Liver (tissue), 9 donors: Measurements from ENCODE around the gene UBA52. TPM values are rescaled to one million over a fixed set of nuclear protein-coding genes. Genes with fewer than 3 reads are reported as not detected.

ENCODE experiments used
- DNase-seq: peaks from one replicate; pipeline ENCODE4 v3.0.0-alpha.2; 2017; ENCODE audit warnings: low spot score
- H3K27ac ChIP-seq, 2 donors: one replicate each; pipeline ENCODE4 v1.7.0; 2013; ENCODE audit warnings: inconsistent platforms in 2 of 2, low read length in 2 of 2, control low read depth in 1 of 2, low read depth in 1 of 2, mild to moderate bottlenecking in 1 of 2
- H3K27me3 ChIP-seq, 4 donors: one replicate each; pipeline versions ENCODE4 v1.6.1 to v1.7.0; 2013; ENCODE audit warnings: low read length in 3 of 4, inconsistent platforms in 1 of 4, mild to moderate bottlenecking in 1 of 4, moderate library complexity in 1 of 4; ENCODE audit not compliant: control insufficient read depth in 4 of 4, insufficient read depth in 4 of 4
- H3K36me3 ChIP-seq, 4 donors: one replicate each; pipeline versions ENCODE4 v1.6.1 to v1.7.0; 2013; ENCODE audit warnings: low read length in 3 of 4, mild to moderate bottlenecking in 3 of 4, low read depth in 1 of 4, moderate library complexity in 1 of 4; ENCODE audit not compliant: control insufficient read depth in 4 of 4, insufficient read depth in 3 of 4
- H3K4me1 ChIP-seq, 4 donors: one replicate each; pipeline versions ENCODE4 v1.6.1 to v1.7.0; 2013; ENCODE audit warnings: low read length in 3 of 4, mild to moderate bottlenecking in 3 of 4, moderate library complexity in 1 of 4; ENCODE audit not compliant: control insufficient read depth in 4 of 4, insufficient read depth in 4 of 4
- H3K4me3 ChIP-seq, 3 donors: one replicate each; pipeline versions ENCODE4 v1.6.1 to v1.7.0; 2013; ENCODE audit warnings: low read length in 3 of 3, control low read depth in 1 of 3, low read depth in 1 of 3, mild to moderate bottlenecking in 1 of 3
- H3K9ac ChIP-seq, 2 donors: one replicate each; pipeline ENCODE4 v1.7.0; 2013; ENCODE audit warnings: low read length in 2 of 2, mild to moderate bottlenecking in 2 of 2, moderate library complexity in 2 of 2, control low read depth in 1 of 2, low read depth in 1 of 2
- H3K9me3 ChIP-seq, 4 donors: one replicate each; pipeline versions ENCODE4 v1.6.1 to v1.7.0; 2013; ENCODE audit warnings: low read length in 3 of 4; ENCODE audit not compliant: control insufficient read depth in 4 of 4
- ATF3 ChIP-seq: IDR thresholded peaks from 2 replicates; pipeline ENCODE4 v1.6.1; 2016; ENCODE audit warnings: antibody characterized with exemption
- CTCF ChIP-seq: fragments of 150-350 bp; IDR thresholded peaks from 2 replicates; pipeline ENCODE4 v1.5.1; 2017; ENCODE audit warnings: improper control_type of control experiment, low read depth, low read length; ENCODE audit not compliant: missing input control
- EGR1 ChIP-seq, 2 donors: IDR thresholded peaks; 2 replicates each; pipeline ENCODE4 v1.6.1; 2016 to 2018; ENCODE audit warnings: antibody characterized with exemption in 2 of 2, low read depth in 2 of 2
- FOXA1 ChIP-seq: IDR thresholded peaks from 2 replicates; pipeline ENCODE4 v1.6.1; 2016; ENCODE audit warnings: antibody characterized with exemption
- FOXA2 ChIP-seq: IDR thresholded peaks from 2 replicates; pipeline ENCODE4 v1.6.1; 2016; ENCODE audit warnings: antibody characterized with exemption
- GABPA ChIP-seq, 2 donors: IDR thresholded peaks in 1 of 2; conservative IDR thresholded peaks in 1 of 2; 2 replicates each; pipeline ENCODE4 v1.6.1; 2016; ENCODE audit warnings: antibody characterized with exemption in 2 of 2, mild to moderate bottlenecking in 1 of 2, moderate library complexity in 1 of 2
- HNF4A ChIP-seq, 2 donors: conservative IDR thresholded peaks; 2 replicates each; pipeline ENCODE4 v1.6.1; 2016; ENCODE audit warnings: antibody characterized with exemption in 2 of 2, mild to moderate bottlenecking in 2 of 2
- HNF4G ChIP-seq: IDR thresholded peaks from 2 replicates; pipeline ENCODE4 v1.6.1; 2016; ENCODE audit warnings: antibody characterized with exemption
- JUND ChIP-seq, 2 donors: IDR thresholded peaks; 2 replicates each; pipeline ENCODE4 v1.6.1; 2016; ENCODE audit warnings: antibody characterized with exemption in 2 of 2
- MAX ChIP-seq: IDR thresholded peaks from 2 replicates; pipeline ENCODE4 v1.6.1; 2016; ENCODE audit warnings: antibody characterized with exemption
- NR2F2 ChIP-seq: IDR thresholded peaks from 2 replicates; pipeline ENCODE4 v1.6.1; 2016; ENCODE audit warnings: antibody characterized with exemption
- RAD21 ChIP-seq, 2 donors: IDR thresholded peaks; 2 replicates each; pipeline ENCODE4 v1.6.1; 2016; ENCODE audit warnings: antibody characterized with exemption in 2 of 2, mild to moderate bottlenecking in 2 of 2
- REST ChIP-seq: IDR thresholded peaks from 2 replicates; pipeline ENCODE4 v1.6.1; 2016; ENCODE audit warnings: antibody characterized with exemption, mild to moderate bottlenecking
- RXRA ChIP-seq, 2 donors: IDR thresholded peaks; 2 replicates each; pipeline ENCODE4 v1.6.1; 2017 to 2018; ENCODE audit warnings: antibody characterized with exemption in 2 of 2, mild to moderate bottlenecking in 1 of 2
- SP1 ChIP-seq: IDR thresholded peaks from 2 replicates; pipeline ENCODE4 v1.6.1; 2018; ENCODE audit warnings: antibody characterized with exemption, mild to moderate bottlenecking
- TAF1 ChIP-seq: conservative IDR thresholded peaks from 2 replicates; pipeline ENCODE4 v1.6.1; 2016; ENCODE audit warnings: antibody characterized with exemption, mild to moderate bottlenecking
- YY1 ChIP-seq: IDR thresholded peaks from 2 replicates; pipeline ENCODE4 v1.6.1; 2016; ENCODE audit warnings: antibody characterized with exemption, mild to moderate bottlenecking
- ZBTB33 ChIP-seq: IDR thresholded peaks from 2 replicates; pipeline ENCODE4 v1.6.1; 2016; ENCODE audit warnings: antibody characterized with exemption
- WGBS: extraction: QIAGEN DNeasy Blood & Tissue Kit; methylation state at CpG from one replicate; pipeline ENCODE4 v1.1.7; 2013; 5-methylcytosine and 5-hydroxymethylcytosine counted together
- polyA plus RNA-seq, 2 donors: library from polyadenylated mRNA; stranded (reverse) in 1 of 2; unstranded in 1 of 2; fragments of 200-250 nt in 1 of 2; fragments of >200 nt in 1 of 2; fragmentation: Nextera tagmentation in 1 of 2; extraction: Ambion mirVana in 1 of 2; gene quantifications; one replicate each; pipeline versions ENCODE4 v1.2.1 to v1.2.3, GENCODE V29; 2013 to 2015
- total RNA-seq, 2 donors: library from RNA; depleted of rRNA; stranded (reverse); fragments of >200 nt; gene quantifications; one replicate each; pipeline ENCODE4 v1.2.3, GENCODE V29; 2014
- donor health status: healthy.
- donor health status: healthy.
- donor health status: healthy.
- donor health status: healthy.
- donor health status: healthy.

UBA52 gene
- total and polyA plus RNA-seq, 4 donors, result 324 to 647 (median 484) TPM

- no peak overlapping the region for H3K4me3 ChIP-seq
- no peak for DNase-seq
- TF ChIP-seq RAD21 (IDR thresholded peaks at IDR 0.05) (no peak), CTCF (no peak), SP1 (no peak), TAF1 (no peak), YY1 (no peak), ATF3 (no peak), JUND (IDR thresholded peaks at IDR 0.05) (no peak)
- H3K9ac ChIP-seq, result no peak overlapping the region
- peaks cover 0 to 19% (median 7%) of the 10 kb centered on the region in 4 donors for H3K4me1 ChIP-seq
- no peaks in the 10 kb centered on the region for H3K9me3 ChIP-seq
- peaks cover 1 to 18% (median 14%) of the 10 kb centered on the region in 4 donors for H3K27me3 ChIP-seq
- H3K36me3 ChIP-seq, result no peaks in the 10 kb centered on the region
- no peak overlapping the region for H3K27ac ChIP-seq
- WGBS, result 5% methylated on average over 45 of the region's 45 CpGs
Observed at GRCh38 chr19:18610556-18611326, 39.1 kb downstream of the UBA52 start.

GRCh38 chr19:18611327-18612050 lies 39.8 kb downstream of the UBA52 start:
- H3K4me3 ChIP-seq, result no peak overlapping the region
- H3K36me3 ChIP-seq, result no peaks in the 10 kb centered on the region
- H3K9ac ChIP-seq, result no peak overlapping the region
- H3K4me1 ChIP-seq, result peaks cover 0 to 19% (median 7%) of the 10 kb centered on the region in 4 donors
- TF ChIP-seq NR2F2 (no peak), EGR1 (IDR thresholded peaks at IDR 0.05; ENCODE audit: low read depth in 2 of 2) (no peak), SP1 (no peak), MAX (no peak), YY1 (no peak), HNF4G (no peak), GABPA (IDR thresholded peaks at IDR 0.05 in 1 of 2, conservative IDR thresholded peaks at IDR 0.05 in 1 of 2) (no peak), ATF3 (no peak), HNF4A (conservative IDR thresholded peaks at IDR 0.05) (no peak), FOXA1 (no peak), REST (no peak), FOXA2 (no peak), RAD21 (IDR thresholded peaks at IDR 0.05) (no peak), CTCF (no peak), JUND (IDR thresholded peaks at IDR 0.05) (no peak), ZBTB33 (no peak), TAF1 (no peak), RXRA (IDR thresholded peaks at IDR 0.05) (no peak)
- peaks cover 0 to 18% (median 14%) of the 10 kb centered on the region in 4 donors for H3K27me3 ChIP-seq
- H3K9me3 ChIP-seq, result no peaks in the 10 kb centered on the region
- no peak overlapping the region for H3K27ac ChIP-seq
- no peak for DNase-seq
- WGBS, result 3% methylated on average over 62 of the region's 62 CpGs
